H9 (cell line): Measurements from ENCODE around the gene SLC16A1. TPM values are rescaled to one million over a fixed set of nuclear protein-coding genes. Genes with fewer than 3 reads are reported as not detected.

ENCODE experiments used
- DNase-seq: peaks from one replicate; pipeline ENCODE4 v3.0.0-alpha.2; 2017
- H2AFZ ChIP-seq: one replicate; pipeline ENCODE4 v1.6.1; 2013; ENCODE audit warnings: mild to moderate bottlenecking, low read length, control low read depth, moderate library complexity
- H2AK5ac ChIP-seq: 2 replicates; pipeline ENCODE4 v1.6.1; 2013; ENCODE audit warnings: low read length, control low read depth, mixed read lengths; ENCODE audit not compliant: insufficient read length
- H2BK120ac ChIP-seq: one replicate; pipeline ENCODE4 v1.6.1; 2013; ENCODE audit warnings: low read depth, mild to moderate bottlenecking, low read length, control low read depth, inconsistent platforms; ENCODE audit not compliant: poor library complexity, severe bottlenecking
- H2BK12ac ChIP-seq: 2 replicates; pipeline ENCODE4 v1.6.1; 2013; ENCODE audit warnings: low read length, control low read depth, mixed read lengths, low read depth; ENCODE audit not compliant: insufficient read length
- H2BK15ac ChIP-seq: 2 replicates; pipeline ENCODE4 v1.6.1; 2013; ENCODE audit warnings: low read depth, low read length, control low read depth
- H2BK20ac ChIP-seq: one replicate; pipeline ENCODE4 v1.6.1; 2013; ENCODE audit warnings: low read depth, mild to moderate bottlenecking, low read length, control low read depth, inconsistent platforms; ENCODE audit not compliant: poor library complexity, severe bottlenecking
- H2BK5ac ChIP-seq: 2 replicates; pipeline ENCODE4 v1.6.1; 2013; ENCODE audit warnings: low read length, control low read depth, mixed read lengths; ENCODE audit not compliant: insufficient read length
- H3K14ac ChIP-seq: 2 replicates; pipeline ENCODE4 v1.6.1; 2013; ENCODE audit warnings: low read length, control low read depth; ENCODE audit not compliant: insufficient read depth
- H3K18ac ChIP-seq: 2 replicates; pipeline ENCODE4 v1.6.1; 2013; ENCODE audit warnings: low read depth, mild to moderate bottlenecking, mixed read lengths, low read length, control low read depth; ENCODE audit not compliant: insufficient read length
- H3K23ac ChIP-seq: 2 replicates; pipeline ENCODE4 v1.6.1; 2013; ENCODE audit warnings: low read length, control low read depth, mixed read lengths, low read depth; ENCODE audit not compliant: insufficient read length
- H3K23me2 ChIP-seq: 2 replicates; pipeline ENCODE4 v1.6.1; 2013; ENCODE audit warnings: low read depth, mild to moderate bottlenecking, mixed read lengths, low read length, control low read depth; ENCODE audit not compliant: insufficient read length, poor library complexity, severe bottlenecking
- H3K27ac ChIP-seq: 2 replicates; pipeline ENCODE4 v1.5.1; 2013; ENCODE audit warnings: low read length, control low read depth, mixed read lengths, low read depth; ENCODE audit not compliant: insufficient read length
- H3K27me3 ChIP-seq: 2 replicates; pipeline ENCODE4 v1.6.1; 2013; ENCODE audit warnings: low read length, control low read depth, inconsistent platforms; ENCODE audit not compliant: insufficient read depth
- H3K4ac ChIP-seq: 2 replicates; pipeline ENCODE4 v1.6.1; 2013; ENCODE audit warnings: low read depth, mild to moderate bottlenecking, control low read depth, inconsistent platforms, low read length, moderate library complexity
- H3K4me1 ChIP-seq: 2 replicates; pipeline ENCODE4 v1.6.1; 2013; ENCODE audit warnings: low read length, control low read depth, inconsistent platforms; ENCODE audit not compliant: insufficient read depth
- H3K4me2 ChIP-seq: 2 replicates; pipeline ENCODE4 v1.6.1; 2013; ENCODE audit warnings: low read length, control low read depth, mixed read lengths; ENCODE audit not compliant: insufficient read length, insufficient read depth
- H3K56ac ChIP-seq: 2 replicates; pipeline ENCODE4 v1.6.1; 2013; ENCODE audit warnings: low read depth, mild to moderate bottlenecking, mixed read lengths, low read length, control low read depth; ENCODE audit not compliant: insufficient read length
- H3K79me1 ChIP-seq: 2 replicates; pipeline ENCODE4 v1.6.1; 2013; ENCODE audit warnings: low read depth, mild to moderate bottlenecking, moderate library complexity, low read length, control low read depth, inconsistent platforms; ENCODE audit not compliant: insufficient read depth, poor library complexity, severe bottlenecking
- H3K79me2 ChIP-seq: 2 replicates; pipeline ENCODE4 v1.6.1; 2013; ENCODE audit warnings: low read length, control low read depth, inconsistent platforms; ENCODE audit not compliant: insufficient read depth
- H3K9ac ChIP-seq: 2 replicates; pipeline ENCODE4 v1.6.1; 2013; ENCODE audit warnings: low read length, control low read depth, mixed read lengths; ENCODE audit not compliant: insufficient read length; ENCODE audit errors: extremely low read depth
- H3K9me3 ChIP-seq: one replicate; pipeline ENCODE4 v1.6.1; 2013; ENCODE audit warnings: low read depth, low read length, inconsistent platforms; ENCODE audit not compliant: control insufficient read depth
- H3T11ph ChIP-seq: one replicate; pipeline ENCODE4 v1.6.1; 2013; ENCODE audit warnings: mild to moderate bottlenecking, low read length, control low read depth, inconsistent platforms
- H4K20me1 ChIP-seq: one replicate; pipeline ENCODE4 v1.6.1; 2013; ENCODE audit not compliant: control insufficient read depth, insufficient read length, insufficient read depth
- H4K5ac ChIP-seq: 2 replicates; pipeline ENCODE4 v1.6.1; 2013; ENCODE audit warnings: low read depth, mild to moderate bottlenecking, mixed read lengths, low read length, control low read depth; ENCODE audit not compliant: insufficient read length
- H4K8ac ChIP-seq: replicated peaks from 2 replicates; pipeline ENCODE4 v1.6.1; 2013; ENCODE audit warnings: low read length, control low read depth, mixed read lengths, low read depth; ENCODE audit not compliant: insufficient read length
- H4K91ac ChIP-seq: 2 replicates; pipeline ENCODE4 v1.6.1; 2013; ENCODE audit warnings: low read depth, mild to moderate bottlenecking, moderate library complexity, mixed read lengths, low read length, control low read depth; ENCODE audit not compliant: insufficient read length
- H3K27ac Mint-ChIP-seq, 3 experiments: 2 replicates in 2 of 3; 3 replicates in 1 of 3; pipeline ENCODE4 v1.8.0; 2020 to 2021; ENCODE audit warnings: mixed read lengths in 3 of 3, mild to moderate bottlenecking in 1 of 3, moderate library complexity in 1 of 3
- H3K27me3 Mint-ChIP-seq: 2 replicates; pipeline ENCODE4 v1.8.0; 2021; ENCODE audit warnings: low read depth, mild to moderate bottlenecking, moderate library complexity, mixed read lengths
- H3K36me3 Mint-ChIP-seq, 3 experiments: 2 replicates in 2 of 3; 3 replicates in 1 of 3; pipeline ENCODE4 v1.8.0; 2020 to 2021; ENCODE audit warnings: low read depth in 3 of 3, mixed read lengths in 3 of 3; ENCODE audit not compliant: insufficient read depth in 1 of 3
- H3K4me1 Mint-ChIP-seq, 2 experiments: 2 replicates each; pipeline ENCODE4 v1.8.0; 2020; ENCODE audit warnings: mixed read lengths in 2 of 2
- H3K4me3 Mint-ChIP-seq, 2 experiments: 2 replicates in 1 of 2; 3 replicates in 1 of 2; pipeline ENCODE4 v1.8.0; 2020 to 2021; ENCODE audit warnings: mild to moderate bottlenecking in 2 of 2, mixed read lengths in 2 of 2, moderate library complexity in 1 of 2
- H3K9me3 Mint-ChIP-seq, 2 experiments: 2 replicates in 1 of 2; 3 replicates in 1 of 2; pipeline ENCODE4 v1.8.0; 2020; ENCODE audit warnings: mild to moderate bottlenecking in 2 of 2, mixed read lengths in 2 of 2, moderate library complexity in 1 of 2
- CTCF ChIP-seq: fragments of 200-600 bp; sonication (generic); conservative IDR thresholded peaks from 3 replicates; pipeline ENCODE4 v1.8.0; 2021; ENCODE audit warnings: antibody characterized with exemption, mild to moderate bottlenecking
- total RNA-seq: library from RNA; stranded (reverse); gene quantifications from 2 replicates; pipeline ENCODE4 v1.2.1, GENCODE V29; 2021

SLC16A1 gene
- total RNA-seq, 1 experiment from 2014 or later: 381 TPM

GRCh38 chr1:112902221-112902620 is 53.8 kb downstream of the SLC16A1 start:
- H3K4me1 Mint-ChIP-seq: peaks cover 32 to 40% of the 10 kb centered on the region in 2 experiments
- no peaks in the 10 kb centered on the region for H3K23me2 ChIP-seq
- no peaks in the 10 kb centered on the region for H3K27me3 ChIP-seq
- no peak overlapping the region for H2BK15ac ChIP-seq
- no peaks in the 10 kb centered on the region for H3K79me2 ChIP-seq
- no peaks in the 10 kb centered on the region for H4K20me1 ChIP-seq
- H2BK120ac ChIP-seq: no peak overlapping the region
- H3K27me3 Mint-ChIP-seq: no peaks in the 10 kb centered on the region
- no peak overlapping the region for H3K9ac ChIP-seq
- peaks cover 6 to 11% of the 10 kb centered on the region in 2 experiments; a peak in 4 of 5 replicates for H3K9me3 Mint-ChIP-seq
- no peak overlapping the region for H3K14ac ChIP-seq
- no peak overlapping the region for H2AFZ ChIP-seq
- no peaks in the 10 kb centered on the region for H3K79me1 ChIP-seq
- no peak overlapping the region for H3K18ac ChIP-seq
- no peak for DNase-seq
- TF ChIP-seq CTCF: no peak
- H3K23ac ChIP-seq: no peak overlapping the region
- no peak overlapping the region for H3T11ph ChIP-seq
- H4K5ac ChIP-seq: no peak overlapping the region
- no peak overlapping the region for H3K56ac ChIP-seq
- no peak overlapping the region for H3K27ac Mint-ChIP-seq
- peaks cover 0 to 14% (median 13%) of the 10 kb centered on the region in 3 experiments; a peak in 4 of 7 replicates for H3K36me3 Mint-ChIP-seq
- H3K4me3 Mint-ChIP-seq: no peak overlapping the region
- H3K9me3 ChIP-seq: no peaks in the 10 kb centered on the region
- H3K4ac ChIP-seq: no peak overlapping the region
- H3K4me1 ChIP-seq: peaks cover 5% of the 10 kb centered on the region; the same call in 1 of the 2 replicates
- H3K4me2 ChIP-seq: no peak overlapping the region
- no peak overlapping the region for H4K8ac ChIP-seq
- no peak overlapping the region for H2AK5ac ChIP-seq
- H2BK5ac ChIP-seq: no peak overlapping the region
- no peak overlapping the region for H3K27ac ChIP-seq
- H2BK20ac ChIP-seq: no peak overlapping the region
- no peak overlapping the region for H4K91ac ChIP-seq
- H2BK12ac ChIP-seq: no peak overlapping the region
